ENCODE measurements around the gene IQSEC1.

Gene IQSEC1

DNA sequence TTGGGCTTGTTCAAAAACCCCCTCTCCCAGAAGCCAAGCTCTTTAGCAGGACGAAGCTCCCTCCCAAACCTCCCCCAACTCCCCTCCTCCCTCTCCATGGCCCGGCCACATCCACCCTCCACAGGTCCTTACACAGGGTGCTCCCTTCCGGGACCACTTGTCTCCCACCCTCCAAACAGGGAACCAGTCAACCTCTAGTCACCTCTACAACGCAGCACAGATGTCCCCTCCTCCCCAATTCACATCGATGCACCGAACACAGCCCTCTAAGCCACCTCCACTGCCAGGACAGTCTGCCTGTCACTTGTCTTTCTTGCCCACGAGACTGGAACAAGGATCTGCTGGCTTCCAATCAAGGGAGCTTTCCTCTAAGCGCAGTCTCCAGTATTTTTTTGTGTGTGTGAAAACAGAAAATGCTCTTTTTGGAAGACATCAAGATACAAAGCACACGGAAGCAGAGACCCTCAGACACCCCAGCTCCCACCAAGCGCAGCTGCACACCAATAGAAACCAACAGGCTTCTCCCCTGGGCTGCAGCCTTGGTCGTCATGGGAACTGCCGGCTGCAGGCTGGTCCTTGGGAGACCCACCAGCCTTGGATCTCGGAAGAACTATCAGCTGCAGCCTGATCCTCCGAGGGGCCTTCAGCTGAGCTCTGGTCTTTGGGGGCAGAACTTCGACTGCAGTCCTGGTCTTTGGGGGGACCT lies 26.5 kb downstream of the IQSEC1 start:
- no peak for DNase-seq

- DNase-seq = no peak
Observed at GRCh38 chr3:13045904-13046568, 27.2 kb downstream of the IQSEC1 start.

- no peak for DNase-seq
Observed at GRCh38 chr3:13045241-13045903, 27.9 kb downstream of the IQSEC1 start.

DNA sequence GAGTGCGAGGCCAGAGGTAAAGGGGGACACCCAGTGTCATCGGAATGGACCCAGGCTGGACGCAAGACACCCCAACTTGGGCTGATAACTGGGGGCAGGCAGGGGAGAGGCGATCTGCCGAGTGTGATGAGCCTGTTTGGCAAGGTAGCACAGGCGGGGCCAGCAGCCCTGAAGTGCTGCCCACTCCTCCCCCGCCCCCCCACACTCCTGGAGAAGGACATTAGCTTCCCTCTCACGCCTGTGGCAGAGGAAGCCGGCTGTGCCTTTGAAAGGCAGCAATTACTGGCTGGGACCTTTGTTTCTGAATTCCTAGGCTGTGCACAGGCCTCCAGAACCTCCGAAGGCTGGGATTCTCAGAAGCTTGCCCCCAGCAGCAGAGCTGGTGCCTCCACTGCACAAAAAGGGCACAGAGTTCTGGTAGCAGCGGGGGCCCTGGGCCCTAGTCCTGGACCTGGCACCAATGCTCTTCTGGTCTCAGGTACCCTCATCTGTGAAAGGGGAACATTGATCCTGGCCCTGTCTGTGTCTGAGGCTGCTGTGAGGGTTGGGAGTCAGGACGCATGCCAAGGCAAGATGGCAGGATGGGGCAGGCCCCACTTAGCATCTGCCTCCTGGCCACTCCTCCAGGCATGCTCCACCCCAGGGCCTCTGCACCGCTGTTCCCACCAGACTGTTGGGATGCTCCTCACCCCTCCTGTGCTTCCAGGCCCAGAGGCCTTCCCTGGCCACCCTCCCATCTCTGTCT lies 28.6 kb downstream of the IQSEC1 start:
- no peak for DNase-seq

- DNase-seq = no peak
Observed at GRCh38 chr3:13043656-13044055, 29.6 kb downstream of the IQSEC1 start.

DNA sequence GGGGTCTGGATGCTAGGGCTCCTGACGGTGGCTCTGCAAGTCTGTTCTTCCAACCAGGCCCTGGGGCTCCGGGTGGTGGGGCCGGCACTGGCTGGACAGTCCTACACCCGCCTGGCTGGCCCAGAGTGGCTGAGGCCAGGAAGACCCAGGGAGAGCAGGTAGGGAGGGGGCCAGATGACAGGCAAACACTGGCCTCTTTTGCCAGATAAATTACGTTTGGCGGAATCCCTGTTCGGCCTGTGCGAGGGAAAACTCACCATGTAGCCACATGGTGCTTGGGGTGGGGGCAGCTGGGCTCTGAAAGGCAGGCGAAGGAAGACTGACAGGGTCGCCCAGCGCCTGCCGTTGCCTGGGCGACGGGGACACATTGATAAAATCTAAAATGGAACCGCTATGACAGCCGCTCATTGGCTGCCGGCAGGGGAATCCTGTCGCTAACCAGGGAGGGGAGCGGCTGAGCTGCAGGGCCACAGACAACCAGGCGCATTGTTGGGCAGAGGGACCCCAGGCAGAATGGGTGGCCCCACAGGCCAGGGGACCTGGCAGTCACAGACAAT lies 30.4 kb downstream of the IQSEC1 start:
- no peak for DNase-seq

DNA sequence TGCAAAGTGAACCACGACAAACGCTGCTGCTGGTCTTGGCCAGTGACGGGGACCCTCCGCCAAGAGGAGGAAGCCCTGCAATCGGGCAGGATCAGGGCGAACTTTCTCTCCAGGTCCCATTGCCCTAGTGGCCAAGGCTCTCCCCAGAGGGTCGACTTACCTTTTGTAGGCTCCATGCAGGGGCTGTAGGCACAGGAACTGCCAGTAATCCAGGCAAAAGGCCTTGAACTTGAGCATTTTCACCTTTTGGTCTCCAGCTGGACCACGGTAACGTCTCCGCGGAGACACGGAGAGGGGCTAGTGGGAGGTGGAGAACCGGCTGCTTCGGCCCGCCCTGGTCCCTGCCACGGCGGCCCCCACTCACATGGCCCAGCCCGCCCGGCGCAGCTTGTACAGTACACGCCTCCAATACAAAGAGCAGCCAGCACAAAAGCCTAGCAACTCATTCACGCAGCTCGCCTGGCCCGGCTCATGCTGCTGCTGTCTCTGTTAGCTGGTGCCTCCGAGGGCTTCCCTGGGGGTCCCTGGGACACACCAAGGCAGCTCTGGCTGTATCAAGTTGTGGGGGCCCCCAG lies 31.0 kb downstream of the IQSEC1 start:
- DNase-seq = no peak

- DNase-seq = no peak
Observed at GRCh38 chr3:13041113-13041776, 32.0 kb downstream of the IQSEC1 start.

GRCh38 chr3:13040361-13041074 lies 32.7 kb downstream of the IQSEC1 start:
- peak; percentile 68 for DNase-seq

GRCh38 chr3:13039213-13039896 lies 33.9 kb downstream of the IQSEC1 start:
- DNase-seq = no peak

DNA sequence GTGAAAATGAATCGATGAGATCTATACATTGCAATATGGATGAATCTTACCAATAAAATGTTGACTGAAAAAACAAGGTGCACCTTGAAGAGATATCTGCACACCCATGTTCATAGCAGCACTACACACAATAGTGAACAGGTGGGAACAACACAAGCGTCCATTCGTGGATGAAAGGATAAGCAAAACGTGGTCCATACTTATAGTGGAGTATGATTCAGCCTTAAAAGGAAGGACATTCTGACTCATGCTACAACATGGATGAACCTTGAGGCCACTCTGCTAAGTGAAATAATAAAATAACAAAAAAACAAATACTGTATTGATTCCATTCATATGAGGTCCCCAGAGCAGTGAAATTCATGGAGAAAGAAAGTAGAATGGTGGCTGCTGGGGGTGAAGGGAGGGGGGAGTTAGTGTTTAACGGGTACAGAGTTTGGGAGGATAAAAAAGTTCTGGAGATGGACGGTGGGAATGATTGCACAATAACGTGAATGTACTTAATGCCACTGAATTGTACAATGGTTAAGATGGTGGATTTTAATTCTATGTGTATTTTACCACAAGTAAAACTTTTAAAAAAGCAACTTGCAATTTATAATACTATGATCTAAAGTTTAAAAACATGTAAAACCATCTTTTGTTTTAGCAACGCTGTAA lies 35.6 kb downstream of the IQSEC1 start:
- no peak for DNase-seq

DNA sequence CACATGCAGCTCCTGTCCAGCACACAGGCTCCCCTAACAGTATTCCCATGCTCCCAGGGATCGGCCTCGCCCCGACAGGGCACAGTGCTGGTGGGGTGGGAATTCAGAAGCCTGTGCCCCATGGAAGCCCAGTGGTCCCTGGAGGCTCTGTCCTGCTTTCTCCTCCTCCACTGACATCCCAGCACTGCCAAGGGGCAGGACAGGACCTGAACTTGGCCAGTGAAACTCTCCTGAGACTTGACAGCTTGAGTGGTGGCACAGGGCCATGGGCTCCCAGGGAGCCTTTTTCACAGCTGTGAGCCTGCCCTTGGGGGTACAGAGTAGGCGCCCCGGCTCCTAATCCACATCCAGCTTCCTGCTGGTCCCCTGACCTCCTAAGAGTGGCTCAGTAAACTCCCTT lies 38.4 kb downstream of the IQSEC1 start:
- no peak for DNase-seq

DNA sequence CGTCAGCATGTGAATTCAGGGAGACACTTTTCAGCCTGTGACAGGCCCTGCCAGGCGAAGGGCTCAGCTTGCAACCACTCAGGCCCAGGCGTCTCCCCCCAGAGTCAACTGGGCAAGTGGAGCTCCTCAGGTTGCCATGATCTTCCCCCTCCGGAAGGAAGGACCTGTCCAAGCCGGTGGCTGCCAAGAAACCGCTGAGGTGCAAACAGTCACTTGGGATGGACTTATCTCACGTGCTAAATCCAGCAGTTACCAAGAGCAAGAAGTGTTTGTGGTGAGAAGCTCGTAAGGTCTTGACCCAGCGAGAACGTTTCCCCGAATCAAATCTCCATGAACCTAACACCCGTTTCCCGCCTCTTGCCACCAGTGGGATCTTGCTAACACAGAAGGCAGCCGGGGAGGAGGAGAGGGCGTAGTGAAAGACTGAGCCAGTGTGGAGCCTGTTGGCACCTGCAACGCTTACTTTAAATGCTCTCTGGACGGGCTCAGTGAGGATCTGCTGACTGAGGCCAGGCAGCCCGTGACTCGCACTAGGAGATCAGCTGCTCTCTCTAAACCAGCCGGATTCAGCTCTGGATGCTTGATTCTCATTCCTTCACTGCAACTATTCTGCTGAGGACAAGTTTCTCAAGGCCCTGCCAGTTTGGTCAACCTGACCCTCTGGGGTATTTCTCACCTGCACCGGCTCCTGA lies 39.0 kb downstream of the IQSEC1 start:
- DNase-seq = no peak

- no peak for DNase-seq
Observed at GRCh38 chr3:13032206-13032605, 41.0 kb downstream of the IQSEC1 start.

DNA sequence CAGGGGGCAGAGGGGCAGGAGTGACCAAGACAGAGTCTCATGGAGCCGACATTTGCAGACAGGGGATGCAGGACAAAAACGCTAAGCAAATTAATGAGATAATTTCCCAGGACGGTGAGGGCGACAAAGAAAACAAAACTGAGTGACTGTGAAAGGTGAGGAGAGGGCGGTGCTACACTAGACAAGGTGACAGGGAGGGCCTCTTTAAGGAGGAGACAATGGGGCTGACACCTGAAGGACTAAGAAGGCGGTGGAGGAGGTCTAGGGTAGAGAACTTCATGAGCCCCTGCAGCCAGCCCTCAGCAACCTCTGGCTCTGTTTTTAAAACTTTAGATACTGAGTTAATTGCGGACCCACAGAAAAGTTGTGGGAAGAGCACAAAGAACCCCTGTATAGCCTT lies 41.6 kb downstream of the IQSEC1 start:
- DNase-seq = no peak

DNA sequence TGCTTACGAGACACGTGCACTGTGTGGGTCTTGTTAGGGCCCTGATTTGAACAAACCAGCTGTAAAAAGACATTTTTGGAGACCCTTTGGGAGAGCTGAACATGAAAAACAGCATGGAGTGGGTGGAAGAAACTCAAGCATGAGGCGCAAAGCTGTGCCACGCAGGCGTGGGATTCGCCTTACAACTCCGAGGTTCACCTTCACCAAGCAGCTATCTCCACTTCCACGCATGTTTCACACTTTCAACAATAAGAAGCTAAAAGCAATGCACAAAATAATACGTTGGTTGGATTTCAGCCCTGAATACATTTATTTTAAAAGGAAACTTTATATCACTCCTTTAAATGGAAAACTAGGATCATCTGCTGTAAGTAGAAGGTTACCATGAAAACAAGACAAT lies 42.5 kb downstream of the IQSEC1 start:
- DNase-seq = no peak

- DNase-seq = no peak
Observed at GRCh38 chr3:13028010-13028821, 45.0 kb downstream of the IQSEC1 start.

- DNase-seq = no peak
Observed at GRCh38 chr3:13027154-13027553, 46.1 kb downstream of the IQSEC1 start.

GRCh38 chr3:13026534-13026933 lies 46.7 kb downstream of the IQSEC1 start:
- DNase-seq = no peak
